ENCODE data around the gene MPL. TPM values are rescaled to one million over a fixed set of nuclear protein-coding genes. Genes with fewer than 3 reads are reported as not detected.

The MPL gene
- total and polyA plus RNA-seq, 10 of the 15 experiments (the other 5 are each of a cell fraction or from before 2014, with no cell fraction given): not detected

DNA sequence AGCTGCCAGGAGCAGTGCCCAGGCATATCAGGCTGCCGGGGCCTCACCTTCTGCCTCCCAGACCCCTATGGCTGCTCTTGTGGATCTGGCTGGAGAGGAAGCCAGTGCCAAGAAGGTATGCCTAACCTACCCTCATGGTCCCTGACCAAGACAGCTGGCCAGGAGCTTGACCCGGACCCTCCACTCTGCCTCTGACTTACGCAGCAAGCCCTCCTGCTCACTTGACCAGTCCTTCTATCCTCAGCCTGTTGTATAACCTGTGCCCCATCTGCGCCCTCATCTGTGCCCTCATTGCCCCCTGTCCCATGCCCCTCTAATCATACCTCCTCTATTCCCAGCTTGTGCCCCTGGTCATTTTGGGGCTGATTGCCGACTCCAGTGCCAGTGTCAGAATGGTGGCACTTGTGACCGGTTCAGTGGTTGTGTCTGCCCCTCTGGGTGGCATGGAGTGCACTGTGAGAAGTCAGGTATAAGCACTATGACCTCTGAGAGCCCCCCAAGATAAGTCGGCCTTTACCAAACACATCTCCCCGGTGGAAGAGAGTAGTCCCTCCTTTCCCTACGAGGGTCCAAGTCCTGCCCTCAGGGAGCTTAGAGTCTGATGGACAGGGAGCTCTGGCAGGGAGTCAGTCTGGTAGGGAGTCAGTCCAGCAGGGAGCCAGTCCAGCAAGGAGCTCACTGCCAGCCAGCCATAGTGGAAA lies 30.0 kb upstream of the MPL start:
- BruUV-seq (replicated peaks): no TSS peak
- DNase-seq (ENCODE audit: low read depth, low spot score) (no peak), FAIRE-seq (no peak), ATAC-seq (no peak)
- intact Hi-C loops (cut with micrococcal nuclease; ENCODE audit: unreplicated experiment) (no loop called here), in situ Hi-C loops (cut with MboI) (no loop called here)
- Histone ChIP-seq H4K20me1 (ENCODE audit: control insufficient read depth, insufficient read depth) (no peaks in the 10 kb centered on the region), H3K4me3 (no peak overlapping the region), H3K9ac (ENCODE audit: control insufficient read depth, insufficient read depth, low read length) (no peak overlapping the region), H3K27me3 (replicated peaks in 1 of 2; ENCODE audit: control insufficient read depth in 2 of 2, insufficient read depth in 2 of 2, low read length in 1 of 2) (no peaks in the 10 kb centered on the region), H3K36me3 (ENCODE audit: control insufficient read depth in 2 of 2, insufficient read depth in 2 of 2, low read length in 1 of 2) (no peaks in the 10 kb centered on the region), H3K79me2 (ENCODE audit: control insufficient read depth, insufficient read depth, low read length) (no peaks in the 10 kb centered on the region), H2AFZ (ENCODE audit: control insufficient read depth, low read depth, low read length) (no peak overlapping the region), H3K27ac (ENCODE audit: control insufficient read depth, insufficient read depth) (no peak overlapping the region), H3K4me1 (ENCODE audit: control insufficient read depth, insufficient read depth, low read length) (no peaks in the 10 kb centered on the region), H3K9me3 (replicated peaks; ENCODE audit: control insufficient read depth, insufficient read depth, low read length) (no peaks in the 10 kb centered on the region), H3K4me2 (ENCODE audit: control insufficient read depth, insufficient read depth) (no peak overlapping the region)
- POLR2A ChIA-PET: interaction anchor here (0.6 kb wide), 1 partner anchor 91 kb away, joined by 3 read pairs; no protein-coding TSS in a partner anchor
- RAD21 ChIA-PET (ENCODE audit: unreplicated experiment): no interaction called here
- TF ChIP-seq SREBF1 (IDR thresholded peaks at IDR 0.05; ENCODE audit: low read length): no peak
- TF ChIP-seq IRF4 (IDR thresholded peaks at IDR 0.05; ENCODE audit: low read depth, low read length): no peak
- no peak for TF ChIP-seq CBX3 (IDR thresholded peaks at IDR 0.05; ENCODE audit: borderline replicate concordance, low read depth)
- no peak for TF ChIP-seq NR2C2 (IDR thresholded peaks at IDR 0.05; ENCODE audit: borderline replicate concordance, control insufficient read depth, insufficient read length, low read depth)
- TF ChIP-seq SUZ12 (IDR thresholded peaks at IDR 0.05; ENCODE audit: unreplicated experiment): no peak
- TF ChIP-seq, protein P1, sequence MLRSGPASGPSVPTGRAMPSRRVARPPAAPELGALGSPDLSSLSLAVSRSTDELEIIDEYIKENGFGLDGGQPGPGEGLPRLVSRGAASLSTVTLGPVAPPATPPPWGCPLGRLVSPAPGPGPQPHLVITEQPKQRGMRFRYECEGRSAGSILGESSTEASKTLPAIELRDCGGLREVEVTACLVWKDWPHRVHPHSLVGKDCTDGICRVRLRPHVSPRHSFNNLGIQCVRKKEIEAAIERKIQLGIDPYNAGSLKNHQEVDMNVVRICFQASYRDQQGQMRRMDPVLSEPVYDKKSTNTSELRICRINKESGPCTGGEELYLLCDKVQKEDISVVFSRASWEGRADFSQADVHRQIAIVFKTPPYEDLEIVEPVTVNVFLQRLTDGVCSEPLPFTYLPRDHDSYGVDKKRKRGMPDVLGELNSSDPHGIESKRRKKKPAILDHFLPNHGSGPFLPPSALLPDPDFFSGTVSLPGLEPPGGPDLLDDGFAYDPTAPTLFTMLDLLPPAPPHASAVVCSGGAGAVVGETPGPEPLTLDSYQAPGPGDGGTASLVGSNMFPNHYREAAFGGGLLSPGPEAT (IDR thresholded peaks at IDR 0.05; ENCODE audit: low read depth): no peak
- TF ChIP-seq ZNF24 (IDR thresholded peaks at IDR 0.05): no peak
- TF ChIP-seq BHLHE40 (IDR thresholded peaks at IDR 0.05; ENCODE audit: borderline replicate concordance in 1 of 2, low read depth in 2 of 2, low read length in 1 of 2): no peak
- no peak for TF ChIP-seq RELA (IDR thresholded peaks at IDR 0.05; ENCODE audit: borderline replicate concordance, partially characterized antibody)
- CTCF ChIA-PET: no interaction called here
- WGBS (ENCODE audit: insufficient coverage, insufficient replicate concordance, low lambda C conversion rate, missing lambda C conversion rate): 41% methylated on average over 8 of the region's 9 CpGs
- SMC1A ChIA-PET (ENCODE audit: uncharacterized antibody, unreplicated experiment): interaction anchor here (1.3 kb wide), 1 partner anchor 9 kb away, joined by 4 read pairs; no protein-coding TSS in a partner anchor

Data from GM12878 (cell line).